ENCODE data around the gene GTPBP4.

The GTPBP4 gene

DNA sequence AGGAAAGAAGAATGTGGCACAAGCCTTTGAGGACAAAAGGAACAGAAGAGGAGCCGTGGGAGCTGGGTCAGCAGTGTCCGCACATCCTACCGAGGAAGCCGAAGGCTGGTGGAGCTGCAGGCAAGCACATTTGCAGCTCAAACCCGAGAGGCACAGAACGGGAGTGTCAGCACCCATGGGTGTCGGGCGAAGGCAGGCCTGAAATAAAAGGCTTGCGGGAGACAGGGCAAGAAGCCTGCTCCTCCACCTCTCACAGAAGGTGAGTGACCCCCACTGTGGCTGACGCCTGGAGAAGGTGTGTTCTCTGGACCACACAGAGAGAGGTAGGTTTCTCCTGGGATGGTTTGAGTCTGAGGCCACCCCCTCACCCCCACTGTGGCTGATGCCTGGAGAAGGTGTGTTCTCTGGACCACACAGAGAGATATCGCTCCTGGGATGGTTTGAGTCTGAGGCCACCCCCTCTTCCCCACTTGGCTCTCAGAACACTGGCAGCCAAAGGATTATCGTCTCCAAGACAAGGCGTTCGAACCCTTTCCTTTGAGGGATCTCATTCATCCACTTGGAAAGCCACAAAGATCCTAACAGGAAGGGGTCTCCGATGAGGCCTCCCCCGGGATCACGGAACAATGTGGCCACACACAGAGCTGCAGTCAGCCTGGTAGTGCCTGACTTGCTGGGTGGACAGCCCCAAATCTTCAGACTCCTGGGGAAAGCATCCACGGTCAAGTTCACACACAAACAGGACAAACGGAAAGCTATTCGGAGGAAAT lies 21.6 kb upstream of the GTPBP4 start:
- DNase-seq = no peak

GRCh38 chr10:968546-969199 lies 19.6 kb upstream of the GTPBP4 start:
- DNase-seq = no peak

DNA sequence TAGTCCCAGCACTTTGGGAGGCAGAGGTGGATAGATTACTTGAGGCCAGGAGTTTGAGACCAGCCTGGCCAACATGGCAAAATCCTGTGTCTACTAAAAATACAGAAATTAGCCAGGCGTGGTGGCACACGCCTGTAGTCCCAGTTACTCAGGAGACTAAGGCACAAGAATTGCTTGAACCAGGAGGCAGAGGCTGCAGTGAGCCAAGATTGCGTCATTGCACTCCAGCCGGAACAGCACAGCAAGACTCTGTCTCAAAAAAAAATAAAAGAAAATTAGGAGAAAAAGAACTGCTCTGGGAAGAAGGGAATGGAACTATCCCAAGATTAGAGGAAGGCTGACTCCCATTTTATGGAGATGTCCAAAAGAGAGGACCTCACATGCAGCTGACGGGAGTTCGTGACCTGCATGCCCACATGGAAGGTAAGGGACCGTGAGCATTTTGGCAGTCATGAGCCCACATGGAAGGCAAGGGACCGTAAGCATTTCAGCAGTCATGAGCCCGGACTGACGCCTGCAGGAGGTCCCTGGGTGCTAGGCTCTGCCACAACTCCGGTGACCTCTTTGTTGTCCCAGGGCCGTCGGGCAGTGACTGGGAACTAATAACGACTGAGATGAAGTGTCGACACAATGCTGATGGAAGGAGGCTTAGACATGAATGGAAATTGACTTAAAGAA lies 18.6 kb upstream of the GTPBP4 start:
- no peak for DNase-seq

- DNase-seq = no peak
These were observed 17.7 kb upstream of the GTPBP4 start for GRCh38 chr10:970311-971149.

GRCh38 chr10:971150-971542 lies 17.1 kb upstream of the GTPBP4 start:
- no peak for DNase-seq

GRCh38 chr10:971613-972012 lies 16.6 kb upstream of the GTPBP4 start:
- no peak for DNase-seq

GRCh38 chr10:972763-973162 lies 15.5 kb upstream of the GTPBP4 start:
- no peak for DNase-seq

GRCh38 chr10:974038-974784 lies 14.0 kb upstream of the GTPBP4 start:
- no peak for DNase-seq

- DNase-seq = no peak
These were observed 13.5 kb upstream of the GTPBP4 start for GRCh38 chr10:974785-975074.

DNA sequence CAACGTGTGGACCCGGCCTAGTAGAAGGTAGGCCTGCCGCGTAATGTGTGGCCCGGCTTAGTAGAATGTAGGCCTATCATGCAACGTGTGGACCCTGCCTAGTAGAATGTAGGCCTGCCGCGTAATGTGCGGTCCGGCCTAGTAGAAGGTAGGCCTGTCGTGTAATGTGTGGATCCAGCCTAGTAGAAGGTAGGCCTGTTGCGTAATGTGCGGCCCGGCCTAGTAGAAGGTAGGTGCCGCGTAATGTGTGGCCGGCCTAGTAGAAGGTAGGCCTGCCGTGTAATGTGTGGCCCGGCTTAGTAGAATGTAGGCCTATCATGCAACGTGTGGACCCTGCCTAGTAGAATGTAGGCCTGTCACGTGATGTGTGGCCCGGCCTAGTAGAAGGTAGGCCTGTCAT lies 11.9 kb upstream of the GTPBP4 start:
- DNase-seq = no peak

DNA sequence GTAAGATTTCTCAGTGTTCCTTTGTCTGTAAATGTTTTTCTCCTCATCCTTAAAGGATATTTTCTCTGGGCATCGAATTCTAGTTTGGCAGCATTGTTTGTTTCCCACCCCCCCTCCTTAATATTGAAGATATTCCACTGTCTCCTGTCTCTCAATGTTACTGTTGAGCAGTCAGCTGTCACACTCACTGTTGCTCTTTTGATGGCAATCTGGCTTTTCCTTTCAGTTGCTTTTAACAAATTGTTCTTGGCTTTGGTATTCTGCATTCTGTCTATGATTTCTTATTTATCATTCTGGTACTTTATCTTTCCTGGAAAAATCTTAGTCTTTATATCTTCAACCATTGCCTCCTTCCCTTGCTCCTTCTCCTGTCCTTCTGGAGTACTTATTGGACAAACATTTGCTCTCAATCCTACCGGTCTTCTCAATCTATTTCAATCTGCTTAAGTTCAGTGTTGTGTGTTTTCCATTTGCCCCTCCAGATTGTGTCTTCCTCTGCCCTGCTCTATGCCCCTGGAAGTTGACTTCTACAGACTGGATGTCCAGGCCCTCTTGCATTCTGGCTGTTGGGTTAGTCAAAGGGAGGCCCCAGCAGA lies 9.3 kb upstream of the GTPBP4 start:
- DNase-seq = no peak

- DNase-seq = no peak
These were observed 7.7 kb upstream of the GTPBP4 start for GRCh38 chr10:980468-981093.

GRCh38 chr10:983401-983800 lies 4.8 kb upstream of the GTPBP4 start:
- no peak for DNase-seq

GRCh38 chr10:983971-984655 lies 4.1 kb upstream of the GTPBP4 start:
- no peak for DNase-seq

GRCh38 chr10:985361-985760 lies 2.9 kb upstream of the GTPBP4 start:
- DNase-seq = no peak

GRCh38 chr10:986137-986825 lies 2.0 kb upstream of the GTPBP4 start:
- no peak for DNase-seq

DNA sequence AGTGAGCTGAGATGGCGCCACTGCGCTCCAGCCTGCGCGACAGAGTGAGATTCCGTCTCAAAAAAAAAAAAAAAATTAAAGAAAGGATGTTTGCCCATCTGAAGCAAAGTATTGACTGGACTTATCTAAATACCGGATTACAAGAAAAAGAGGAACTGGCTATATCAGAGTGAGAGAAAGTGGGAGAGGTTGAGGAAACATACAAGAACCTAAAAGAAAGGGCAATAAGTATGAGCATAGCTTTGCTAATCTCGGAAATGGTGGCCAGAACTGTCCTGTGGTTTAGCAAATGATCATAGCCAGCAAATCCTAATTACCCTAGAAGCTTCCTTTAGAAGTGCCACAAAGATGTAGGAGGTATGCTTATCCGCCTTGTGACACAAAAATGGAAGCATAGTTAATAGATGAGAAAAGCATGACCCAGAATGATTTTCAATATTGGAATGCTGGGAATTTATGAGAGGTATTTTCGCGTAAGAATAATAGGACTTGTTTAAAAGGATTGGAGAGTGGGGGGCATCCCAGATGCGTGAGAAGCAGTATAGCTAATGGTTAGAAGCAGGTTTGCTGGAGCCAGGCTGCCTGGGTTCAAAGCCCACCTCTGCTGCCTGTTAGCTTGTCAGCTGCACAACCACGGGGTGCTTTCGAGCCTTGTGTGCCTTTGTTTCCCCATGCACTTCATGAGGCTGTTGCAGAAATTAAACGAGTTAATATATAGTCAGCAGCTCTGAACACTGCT lies 1.2 kb upstream of the GTPBP4 start:
- DNase-seq = no peak

DNA sequence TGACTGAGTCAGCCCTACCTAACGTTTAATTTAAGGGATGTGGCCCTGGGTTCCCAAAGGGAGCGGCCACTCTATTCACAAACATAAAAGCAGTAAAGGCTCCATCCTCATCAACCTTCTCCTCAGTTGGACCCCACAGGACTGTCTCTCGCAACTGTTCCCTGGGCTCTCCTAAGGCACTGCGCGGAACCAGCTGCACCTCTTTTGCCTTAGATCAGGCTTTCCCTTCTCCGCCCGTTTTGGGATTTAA lies 689 bp upstream of the GTPBP4 start:
- DNase-seq = no peak

Data from amygdala (tissue), 56 donors.